Measurements from ENCODE around the gene GATM.

GRCh38 chr15:45409596-45409995 is 31.3 kb upstream of the GATM start:
- TF ChIP-seq CTCF (IDR thresholded peaks at IDR 0.05), result no peak
- TF ChIP-seq POLR2A (IDR thresholded peaks at IDR 0.05), result no peak
